Measurements from ENCODE around the gene JAG2. TPM values are rescaled to one million over a fixed set of nuclear protein-coding genes. Genes with fewer than 3 reads are reported as not detected.

Gene JAG2
- total RNA-seq, 2 experiments from 2014 or later, result 0.66 to 1.3 TPM

DNA sequence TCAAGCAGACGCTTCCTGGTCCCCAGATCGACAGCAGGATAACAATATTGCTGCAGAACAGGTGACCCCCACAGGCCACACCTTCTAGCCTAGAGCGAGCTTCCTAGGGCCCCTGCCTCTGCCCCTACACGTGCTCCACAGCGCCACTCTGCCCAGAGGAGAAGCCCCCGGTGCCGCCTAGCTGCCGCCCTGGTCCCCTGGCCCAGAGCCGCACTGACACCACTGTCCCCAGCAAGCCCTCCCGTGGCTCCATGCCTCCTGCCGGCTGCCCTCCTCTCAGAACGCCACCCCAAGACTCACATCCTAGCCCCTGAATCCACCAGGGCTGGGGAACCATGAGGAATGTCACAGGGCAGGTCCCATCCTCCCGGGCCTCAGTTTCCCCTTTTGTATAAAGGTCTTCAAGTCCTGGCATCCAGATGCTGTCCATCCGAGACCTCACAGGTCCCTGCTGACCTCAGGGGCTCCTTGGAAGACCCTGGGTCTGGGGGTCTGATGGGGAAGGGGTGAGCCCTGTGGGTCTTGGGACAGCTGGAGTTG lies 31.0 kb downstream of the JAG2 start:
- intact Hi-C loops (cut with DNase I, micrococcal nuclease), result no loop called here
- no peaks in the 10 kb centered on the region for H3K4me1 Mint-ChIP-seq (ENCODE audit: low read depth)
- TF ChIP-seq, protein P1, sequence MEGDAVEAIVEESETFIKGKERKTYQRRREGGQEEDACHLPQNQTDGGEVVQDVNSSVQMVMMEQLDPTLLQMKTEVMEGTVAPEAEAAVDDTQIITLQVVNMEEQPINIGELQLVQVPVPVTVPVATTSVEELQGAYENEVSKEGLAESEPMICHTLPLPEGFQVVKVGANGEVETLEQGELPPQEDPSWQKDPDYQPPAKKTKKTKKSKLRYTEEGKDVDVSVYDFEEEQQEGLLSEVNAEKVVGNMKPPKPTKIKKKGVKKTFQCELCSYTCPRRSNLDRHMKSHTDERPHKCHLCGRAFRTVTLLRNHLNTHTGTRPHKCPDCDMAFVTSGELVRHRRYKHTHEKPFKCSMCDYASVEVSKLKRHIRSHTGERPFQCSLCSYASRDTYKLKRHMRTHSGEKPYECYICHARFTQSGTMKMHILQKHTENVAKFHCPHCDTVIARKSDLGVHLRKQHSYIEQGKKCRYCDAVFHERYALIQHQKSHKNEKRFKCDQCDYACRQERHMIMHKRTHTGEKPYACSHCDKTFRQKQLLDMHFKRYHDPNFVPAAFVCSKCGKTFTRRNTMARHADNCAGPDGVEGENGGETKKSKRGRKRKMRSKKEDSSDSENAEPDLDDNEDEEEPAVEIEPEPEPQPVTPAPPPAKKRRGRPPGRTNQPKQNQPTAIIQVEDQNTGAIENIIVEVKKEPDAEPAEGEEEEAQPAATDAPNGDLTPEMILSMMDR (IDR thresholded peaks at IDR 0.05), result no peak
- H3K27ac Mint-ChIP-seq, result no peak overlapping the region
- no peak overlapping the region for H3K4me3 Mint-ChIP-seq
- peaks cover 5% of the 10 kb centered on the region for H3K36me3 Mint-ChIP-seq (ENCODE audit: low read depth)
- no peak overlapping the region for H3K4me3 ChIP-seq (ENCODE audit: low read length)
- peaks cover 4% of the 10 kb centered on the region for H3K9me3 Mint-ChIP-seq
- peaks cover 9% of the 10 kb centered on the region for H3K27me3 Mint-ChIP-seq
- ChIA-PET CTCF (no interaction called here), POLR2A (no interaction called here)
- no peak overlapping the region for H3K27ac ChIP-seq (ENCODE audit: low read depth in 1 of 2, low read length in 2 of 2)
- H3K36me3 ChIP-seq (ENCODE audit: insufficient read depth, low read length), result no peaks in the 10 kb centered on the region
- peaks cover 4 to 5% of the 10 kb centered on the region in 2 experiments for H3K27me3 ChIP-seq (ENCODE audit: control insufficient read depth in 1 of 2, insufficient read depth in 2 of 2, low read length in 2 of 2)
- H3K4me1 ChIP-seq (ENCODE audit: insufficient read depth, low read length), result no peaks in the 10 kb centered on the region
- DNase-seq, result no peak
- H3K9me3 ChIP-seq (ENCODE audit: control insufficient read depth in 1 of 2, insufficient read depth in 1 of 2, low read length in 2 of 2), result peaks cover 19 to 40% of the 10 kb centered on the region in 2 experiments
- no peak for ATAC-seq (ENCODE audit: poor library complexity)

DNA sequence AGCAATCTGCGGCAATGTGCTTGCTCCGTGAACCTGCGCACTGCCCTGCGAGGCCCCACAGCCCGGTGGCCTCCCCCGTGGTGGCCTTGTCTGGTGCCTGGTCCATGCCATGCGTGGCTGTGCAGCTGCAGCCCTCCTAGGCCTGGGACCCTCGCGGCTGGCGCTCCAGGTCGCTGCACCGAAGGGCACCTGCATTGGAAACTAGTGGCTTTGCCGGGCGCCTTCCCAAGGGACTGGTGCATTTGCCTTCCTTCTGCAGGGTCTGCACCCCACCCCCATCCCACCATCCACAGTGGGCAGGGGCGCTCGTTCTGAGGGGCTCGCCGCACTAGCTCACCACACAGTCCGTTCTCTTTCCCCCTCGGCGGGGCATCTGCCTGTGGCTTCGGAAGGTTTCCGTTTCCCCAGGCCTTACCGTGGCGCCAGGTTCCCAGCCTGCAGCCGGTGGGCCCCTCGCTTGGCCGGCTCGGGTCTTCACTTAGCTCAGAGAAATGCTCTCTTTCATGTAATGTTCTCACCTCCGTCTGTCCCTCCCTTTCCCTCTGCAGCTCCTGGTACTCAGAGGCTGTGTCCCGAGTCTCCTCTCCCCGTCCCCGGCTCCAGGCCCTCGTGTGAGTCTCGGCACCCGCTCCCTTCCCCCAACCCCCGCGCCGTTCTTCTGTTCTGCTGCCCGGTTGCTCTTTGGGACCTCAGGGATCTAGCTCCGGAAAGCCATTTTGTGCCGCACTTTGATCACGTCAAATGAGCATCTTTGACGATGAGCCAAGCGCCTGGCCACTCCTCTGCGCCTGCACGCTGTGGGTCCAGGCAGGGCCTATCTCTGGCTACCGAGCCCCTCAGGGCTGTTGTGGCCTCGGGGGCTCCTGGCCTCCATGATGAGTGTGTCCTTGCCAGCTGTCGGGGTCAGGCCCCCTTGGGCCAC lies 31.9 kb downstream of the JAG2 start:
- intact Hi-C loops (cut with DNase I, micrococcal nuclease), result no loop called here

DNA sequence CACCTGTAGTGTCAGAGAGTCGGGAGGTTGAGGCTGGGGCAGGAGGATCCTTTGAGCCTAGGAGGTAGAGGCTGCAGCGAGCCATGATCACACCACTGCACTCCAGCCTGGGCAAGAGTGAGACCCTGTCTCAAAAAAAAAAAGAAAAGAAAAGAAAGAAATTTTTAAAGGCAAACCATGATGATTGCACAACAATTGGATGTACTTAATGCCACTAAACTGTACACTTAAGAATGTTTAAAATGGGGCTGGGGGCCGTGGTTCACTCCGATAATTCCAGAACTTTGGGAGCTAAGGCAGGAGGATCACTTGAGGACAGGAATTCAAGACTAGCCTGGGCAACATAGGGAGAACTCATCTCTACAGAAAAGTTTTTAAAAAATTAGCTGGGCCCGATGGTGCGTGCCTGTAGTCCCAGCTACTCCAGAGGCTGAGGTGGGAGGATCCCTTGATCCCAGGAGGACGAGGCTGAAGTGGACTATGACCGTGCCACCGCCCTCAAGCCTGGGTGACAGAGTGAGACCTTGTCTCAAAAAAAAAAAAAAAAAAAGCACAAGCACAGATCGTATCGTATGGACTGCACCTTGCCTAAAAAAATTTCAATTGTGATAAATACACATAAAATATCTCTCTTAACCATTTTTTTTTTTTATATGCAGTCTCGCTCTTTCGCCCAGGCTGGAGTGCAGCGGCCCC lies 32.7 kb downstream of the JAG2 start:
- Histone ChIP-seq H3K27ac (ENCODE audit: low read depth in 1 of 2, low read length in 2 of 2) (no peak overlapping the region), H3K27me3 (ENCODE audit: control insufficient read depth in 1 of 2, insufficient read depth in 2 of 2, low read length in 2 of 2) (peaks cover 4 to 7% of the 10 kb centered on the region in 2 experiments), H3K4me1 (ENCODE audit: insufficient read depth, low read length) (no peaks in the 10 kb centered on the region), H3K36me3 (ENCODE audit: insufficient read depth, low read length) (no peaks in the 10 kb centered on the region), H3K9me3 (ENCODE audit: control insufficient read depth in 1 of 2, insufficient read depth in 1 of 2, low read length in 2 of 2) (peaks cover 31 to 36% of the 10 kb centered on the region in 2 experiments), H3K4me3 (ENCODE audit: low read length) (no peak overlapping the region)
- Mint-ChIP-seq H3K9me3 (peaks cover 4% of the 10 kb centered on the region), H3K27me3 (peaks cover 9% of the 10 kb centered on the region), H3K36me3 (ENCODE audit: low read depth) (peaks cover 5% of the 10 kb centered on the region), H3K4me1 (ENCODE audit: low read depth) (no peaks in the 10 kb centered on the region), H3K4me3 (no peak overlapping the region), H3K27ac (no peak overlapping the region)
- TF ChIP-seq, protein P1 (IDR thresholded peaks at IDR 0.05), result no peak
- CTCF ChIA-PET, result no interaction called here
- intact Hi-C loops (cut with DNase I, micrococcal nuclease), result no loop called here
- POLR2A ChIA-PET, result no interaction called here
- DNase-seq (no peak), ATAC-seq (ENCODE audit: poor library complexity) (no peak)

More for the DNA sequence above, 31.9 kb downstream of the JAG2 start:
- ChIA-PET POLR2A (no interaction called here), CTCF (no interaction called here)
- peaks cover 9% of the 10 kb centered on the region for H3K27me3 Mint-ChIP-seq
- no peaks in the 10 kb centered on the region for H3K4me1 Mint-ChIP-seq (ENCODE audit: low read depth)
- no peak for ATAC-seq (ENCODE audit: poor library complexity)
- no peak for DNase-seq
- peaks cover 22 to 41% of the 10 kb centered on the region in 2 experiments for H3K9me3 ChIP-seq (ENCODE audit: control insufficient read depth in 1 of 2, insufficient read depth in 1 of 2, low read length in 2 of 2)
- H3K4me3 ChIP-seq (ENCODE audit: low read length), result no peak overlapping the region
- peaks cover 5% of the 10 kb centered on the region for H3K36me3 Mint-ChIP-seq (ENCODE audit: low read depth)
- H3K27ac Mint-ChIP-seq, result no peak overlapping the region
- H3K4me1 ChIP-seq (ENCODE audit: insufficient read depth, low read length), result no peaks in the 10 kb centered on the region
- H3K36me3 ChIP-seq (ENCODE audit: insufficient read depth, low read length), result no peaks in the 10 kb centered on the region
- no peak overlapping the region for H3K4me3 Mint-ChIP-seq
- TF ChIP-seq, protein P1 (IDR thresholded peaks at IDR 0.05), result no peak
- H3K27ac ChIP-seq (ENCODE audit: low read depth in 1 of 2, low read length in 2 of 2), result no peak overlapping the region
- H3K27me3 ChIP-seq (ENCODE audit: control insufficient read depth in 1 of 2, insufficient read depth in 2 of 2, low read length in 2 of 2), result peaks cover 4 to 7% of the 10 kb centered on the region in 2 experiments
- peaks cover 4% of the 10 kb centered on the region for H3K9me3 Mint-ChIP-seq

Data from CD4-positive, alpha-beta T cell (primary cell).